GM15510 (cell line): ENCODE results near the gene ZNF205.
A peak's percentile ranks its signal among the peaks of the same experiment; 100 is the strongest.

ENCODE experiments used
- POLR2A ChIP-seq: IDR thresholded peaks from 3 replicates; pipeline ENCODE4 v1.6.1; 2011; ENCODE audit warnings: borderline replicate concordance; ENCODE audit not compliant: insufficient read length; ENCODE audit errors: extremely low read depth

Gene ZNF205

DNA sequence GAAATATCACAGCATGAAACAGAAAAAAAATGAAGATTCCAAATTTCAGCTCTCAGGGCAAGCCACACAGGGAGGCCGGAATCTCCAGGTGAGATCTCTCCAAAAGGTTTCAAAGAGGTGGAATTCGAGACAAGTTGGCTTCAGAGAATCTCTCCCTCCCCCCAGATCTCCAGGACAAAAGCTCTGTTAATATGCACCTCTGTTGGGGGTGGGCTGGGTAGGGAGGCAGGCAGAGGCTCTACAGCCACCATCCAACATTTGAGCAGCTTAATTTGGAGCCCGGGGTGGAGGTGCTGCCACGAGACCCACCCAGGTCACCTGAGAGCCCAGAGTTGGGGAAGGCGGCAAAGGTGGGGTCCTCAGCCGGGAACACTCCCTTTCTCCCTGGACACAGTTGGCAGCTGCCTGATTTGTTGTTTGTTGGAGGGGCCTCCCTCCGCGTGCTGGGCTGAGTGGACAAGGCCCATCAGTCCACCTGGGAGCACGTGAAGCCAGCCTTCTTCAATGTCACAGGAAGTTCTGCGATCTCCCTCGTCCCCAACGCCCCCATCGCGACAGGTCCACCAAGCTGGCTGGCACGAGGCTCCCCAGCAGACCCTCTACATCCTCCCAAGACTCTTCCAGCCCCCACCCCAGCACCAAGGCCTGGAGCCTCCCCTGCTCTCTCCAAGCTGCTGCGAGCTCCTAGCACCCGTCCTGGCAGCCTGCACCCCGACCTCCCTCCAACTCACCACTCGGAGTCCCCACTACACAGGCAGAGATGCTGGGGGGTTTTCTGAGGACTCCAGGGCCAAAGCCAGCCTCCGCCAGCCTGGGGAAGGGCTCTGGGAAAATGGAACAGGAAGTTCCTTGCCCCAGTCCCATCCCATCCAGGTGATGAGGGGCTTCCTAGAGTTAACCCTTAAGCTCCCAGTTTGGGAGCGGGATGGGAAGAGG, 13.7 kb upstream of the ZNF205 start, which contains the start of gene ZSCAN10:
Gene ZSCAN10 (minus strand): TSS at position 836 of the 936 bp plus-strand sequence. CDS start 6,357 bp downstream, outside the sequence.
- no peak for TF ChIP-seq POLR2A

DNA sequence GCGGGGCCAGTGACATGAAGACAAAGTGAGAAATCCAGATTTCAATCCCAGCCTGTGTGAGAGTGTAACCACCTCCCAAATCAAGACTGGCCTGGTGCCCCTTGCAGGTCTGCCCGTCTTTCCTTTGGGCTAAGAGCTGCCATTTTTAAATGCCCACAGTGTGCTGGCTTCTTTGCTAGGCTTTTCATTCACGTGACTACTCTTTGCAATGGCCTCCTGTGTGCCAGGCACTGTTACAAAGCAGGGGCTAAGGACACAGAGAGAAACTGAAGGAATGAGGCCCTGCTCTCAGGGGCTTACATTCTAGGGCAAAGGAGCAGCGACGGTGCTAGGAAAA, 13.0 kb upstream of the ZNF205 start:
- no peak for TF ChIP-seq POLR2A

DNA sequence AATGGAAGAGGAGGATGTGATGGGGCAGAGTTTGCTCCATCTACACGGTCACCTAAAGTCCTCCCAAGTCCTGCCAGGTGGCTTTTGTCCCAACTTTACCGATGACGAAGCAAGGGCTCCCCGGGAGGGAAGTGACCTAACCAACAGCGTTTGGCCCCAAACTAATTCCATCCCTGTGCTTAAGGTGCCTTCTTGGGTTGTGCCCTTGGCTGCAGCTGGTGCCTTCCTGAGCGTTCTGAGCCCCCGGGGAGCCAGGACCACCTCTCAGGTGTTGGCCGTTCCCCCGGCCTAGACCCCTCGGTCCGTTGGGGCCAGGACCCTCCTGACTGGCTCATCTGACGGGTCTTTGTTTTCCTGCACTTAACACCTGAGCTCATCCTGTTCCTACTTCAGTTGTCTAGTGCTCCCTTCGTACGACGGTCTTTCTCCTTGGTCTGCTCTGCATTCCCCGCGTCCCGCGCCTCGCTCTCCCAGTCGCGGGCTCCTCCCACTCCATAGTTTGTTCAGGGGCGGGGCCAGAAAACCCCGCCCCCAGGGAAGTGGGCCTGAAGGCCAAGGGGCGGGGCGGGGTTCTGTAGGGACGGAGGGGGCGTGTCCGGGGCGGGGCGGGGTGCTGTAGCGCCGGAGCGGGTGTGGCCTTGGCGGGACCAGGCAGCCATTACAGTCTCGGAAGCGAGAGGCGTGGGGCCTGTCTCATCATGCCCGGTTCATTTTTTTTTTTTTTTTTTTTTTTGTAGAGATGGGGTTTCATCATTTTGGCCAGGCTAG, 12.5 kb upstream of the ZNF205 start:
- peak; percentile 29 for TF ChIP-seq POLR2A

DNA sequence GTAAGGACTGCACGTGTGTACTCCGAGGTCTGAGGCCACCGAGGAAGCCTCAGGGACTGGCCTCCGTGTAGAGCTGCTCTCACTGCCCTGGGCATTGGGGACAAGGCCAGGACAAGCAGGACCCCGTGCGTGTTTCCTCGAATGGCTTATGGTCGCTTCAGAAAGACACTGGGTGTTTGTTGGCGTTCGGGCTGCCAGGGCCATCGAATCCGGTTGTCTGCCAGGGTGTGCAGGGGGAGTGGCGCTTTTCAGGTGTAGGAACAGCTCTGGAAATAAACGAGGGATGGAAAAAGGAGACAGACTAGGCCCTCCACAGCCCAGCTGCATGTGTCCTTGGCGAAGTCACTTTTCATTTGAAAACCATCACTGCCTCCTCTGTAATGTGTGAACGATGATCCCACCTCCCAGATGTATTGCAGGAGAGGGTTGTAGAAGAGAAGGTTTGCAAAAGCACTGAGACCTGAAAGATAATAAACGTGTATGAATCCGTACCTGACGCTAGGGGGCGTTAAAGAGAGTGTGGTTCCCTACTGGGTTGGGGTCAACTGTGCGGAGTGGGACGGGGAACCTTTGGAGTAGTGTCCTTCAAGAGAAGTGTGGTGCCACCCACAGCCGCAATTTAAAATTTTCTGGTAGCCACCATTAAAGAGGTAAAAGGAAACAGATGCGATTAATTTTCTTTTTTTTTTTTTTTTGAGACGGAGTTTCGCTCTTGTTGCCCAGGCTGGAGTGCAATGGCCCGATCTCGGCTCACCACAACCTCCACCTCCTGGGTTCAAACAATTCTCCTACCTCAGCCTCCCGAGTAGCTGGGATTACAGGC, 11.2 kb upstream of the ZNF205 start:
- no peak for TF ChIP-seq POLR2A

DNA sequence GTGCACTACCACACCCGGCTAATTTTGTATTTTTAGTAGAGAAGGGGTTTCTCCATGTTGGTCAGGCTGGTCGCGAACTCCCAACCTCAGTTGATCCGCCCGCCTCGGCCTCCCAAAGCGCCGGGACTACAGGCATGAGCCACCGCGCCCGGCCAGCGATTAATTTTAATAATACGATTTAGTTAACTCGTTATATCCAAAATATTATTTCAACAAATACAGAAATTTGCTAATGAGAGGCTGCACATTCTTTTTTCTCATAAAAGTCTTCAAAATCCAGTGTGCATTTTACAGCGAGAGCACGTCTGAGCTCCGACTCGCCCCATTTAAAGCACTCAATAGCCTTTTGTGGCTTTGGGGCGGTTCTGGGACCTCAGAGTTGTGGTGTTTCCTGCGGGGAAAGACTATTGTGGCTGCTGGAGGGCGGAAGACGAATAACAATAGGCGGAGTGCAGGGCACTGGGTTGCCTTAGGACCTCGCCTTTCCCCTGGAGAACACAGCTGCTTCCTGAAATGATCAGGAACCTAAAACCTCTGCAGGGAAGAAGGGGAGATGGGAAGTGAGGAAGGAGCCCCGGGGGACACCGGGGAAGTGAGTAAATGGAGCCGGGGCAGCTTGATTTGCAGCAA, 10.4 kb upstream of the ZNF205 start:
- TF ChIP-seq POLR2A: no peak

DNA sequence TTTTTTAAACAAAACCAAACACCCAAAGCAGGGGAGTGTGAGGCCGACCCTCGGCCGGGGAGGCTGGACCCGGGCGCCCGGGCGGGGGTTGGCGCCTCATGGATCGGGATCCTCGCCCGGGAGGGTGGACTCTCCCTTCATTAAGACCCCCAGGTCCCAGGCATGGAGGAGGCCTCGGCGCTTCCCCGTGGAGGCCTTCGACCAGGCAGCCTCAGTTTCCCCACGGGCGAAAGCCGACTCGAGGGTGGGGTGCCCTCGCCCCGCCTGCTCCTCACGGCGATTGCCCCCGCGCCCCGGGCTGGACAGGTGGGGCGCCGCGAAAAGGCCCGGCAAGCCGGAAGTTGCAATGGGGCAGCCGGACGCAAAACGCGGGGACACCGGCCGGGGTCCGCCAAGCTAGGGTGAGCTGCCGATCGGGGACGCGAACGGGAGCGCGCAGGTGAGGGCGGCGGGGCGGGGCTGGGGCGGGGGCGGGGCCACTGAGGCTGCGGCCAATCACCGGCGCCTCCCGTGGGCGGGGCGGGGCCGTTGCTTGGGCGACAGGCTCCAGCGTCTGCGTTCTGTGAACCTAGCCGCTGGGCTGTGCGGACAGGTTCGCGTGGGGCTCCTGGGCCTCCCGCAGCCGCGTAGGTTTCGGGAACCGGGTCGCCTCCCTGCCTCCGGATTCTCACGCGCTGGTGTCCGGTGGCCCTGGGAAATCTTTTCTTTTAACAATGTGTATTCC, 6.0 kb upstream of the ZNF205 start:
- peak; percentile 80 for TF ChIP-seq POLR2A

GRCh38 chr16:3112881-3113574, 642 bp downstream of the ZNF205 start:
- TF ChIP-seq POLR2A: no peak

DNA sequence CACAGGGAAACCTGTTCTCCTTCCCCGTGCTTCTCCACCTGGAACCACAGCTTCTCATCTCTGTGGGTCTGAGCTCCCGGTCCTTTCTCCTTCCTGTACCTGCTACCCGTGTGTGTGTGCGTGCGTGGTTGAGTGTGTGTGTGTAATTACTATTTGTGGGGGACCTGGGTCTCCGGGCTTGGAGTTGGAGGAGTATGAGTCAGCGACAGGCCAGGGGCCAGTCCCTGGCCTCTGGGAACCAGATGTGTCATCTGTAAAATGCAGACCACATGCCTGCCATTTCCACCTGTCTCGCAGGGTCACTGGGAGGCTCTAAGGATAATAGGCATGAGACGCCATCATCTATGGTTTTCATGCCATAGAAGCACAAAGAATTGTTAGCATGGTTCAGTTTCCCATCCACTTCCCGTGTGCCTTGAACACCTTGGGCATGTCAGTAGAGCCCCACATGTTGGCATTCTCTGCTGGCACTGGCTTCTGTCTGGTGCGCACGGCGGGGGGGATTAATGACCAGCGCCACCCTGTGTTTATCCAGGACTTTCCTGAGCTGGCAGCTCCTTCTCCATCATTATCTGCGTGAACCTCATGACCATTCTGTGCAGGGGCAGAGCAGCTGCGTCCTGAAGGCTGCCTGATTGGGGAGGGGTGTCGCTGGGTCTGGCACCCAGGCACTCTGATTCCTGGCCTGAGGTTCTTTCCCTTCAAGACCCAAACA, 1.5 kb downstream of the ZNF205 start:
- no peak for TF ChIP-seq POLR2A

DNA sequence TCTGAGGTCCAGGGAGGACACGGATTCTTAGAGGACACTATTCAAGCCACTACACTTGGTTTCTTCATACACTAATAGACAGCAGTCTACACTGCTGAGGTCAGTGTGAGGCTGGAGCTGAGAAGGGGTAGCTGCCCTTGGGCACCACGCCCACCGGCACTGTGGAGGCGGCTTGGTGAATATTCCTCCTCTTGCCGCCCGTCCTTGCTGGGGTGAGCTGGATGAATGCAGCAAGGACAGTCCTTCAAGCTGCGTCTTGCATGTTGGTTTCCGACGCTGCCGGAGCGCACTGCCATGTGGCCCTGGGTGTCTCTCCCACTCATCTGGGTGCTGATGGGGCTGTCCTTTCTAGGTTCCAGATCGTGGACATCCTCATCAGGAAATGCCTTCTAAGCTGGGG, 2.6 kb downstream of the ZNF205 start:
- TF ChIP-seq POLR2A: no peak

GRCh38 chr16:3115561-3115960, 3.2 kb downstream of the ZNF205 start:
- no peak for TF ChIP-seq POLR2A

DNA sequence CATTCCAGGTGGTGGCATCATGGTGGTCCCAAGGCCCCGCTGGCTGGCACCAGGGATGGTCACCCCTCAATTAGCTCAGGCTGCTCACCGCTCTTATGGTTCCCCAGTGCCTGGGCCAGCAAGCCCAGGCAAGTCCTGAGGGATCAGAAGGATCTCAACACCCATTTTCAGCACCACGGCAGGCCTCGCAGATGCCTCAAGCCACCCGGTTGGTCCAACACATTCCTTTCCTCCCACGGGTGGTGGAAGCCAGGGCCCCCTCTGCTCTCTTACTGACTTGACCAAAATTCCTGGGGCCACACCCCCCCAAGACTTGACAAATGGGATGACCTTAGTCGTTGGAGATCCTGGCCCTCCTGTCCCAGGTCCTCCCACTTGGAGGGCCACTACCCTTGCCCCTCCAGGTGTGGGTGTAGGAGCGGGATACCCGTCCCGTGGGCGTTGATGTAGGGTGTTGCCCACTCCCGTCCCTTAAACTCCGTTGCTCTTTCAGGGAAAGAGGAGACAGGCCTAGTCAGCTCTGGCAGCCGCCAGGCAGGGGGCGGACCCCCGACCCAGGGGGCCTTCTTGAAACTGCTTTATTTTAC, 5.9 kb downstream of the ZNF205 start:
- TF ChIP-seq POLR2A: no peak

DNA sequence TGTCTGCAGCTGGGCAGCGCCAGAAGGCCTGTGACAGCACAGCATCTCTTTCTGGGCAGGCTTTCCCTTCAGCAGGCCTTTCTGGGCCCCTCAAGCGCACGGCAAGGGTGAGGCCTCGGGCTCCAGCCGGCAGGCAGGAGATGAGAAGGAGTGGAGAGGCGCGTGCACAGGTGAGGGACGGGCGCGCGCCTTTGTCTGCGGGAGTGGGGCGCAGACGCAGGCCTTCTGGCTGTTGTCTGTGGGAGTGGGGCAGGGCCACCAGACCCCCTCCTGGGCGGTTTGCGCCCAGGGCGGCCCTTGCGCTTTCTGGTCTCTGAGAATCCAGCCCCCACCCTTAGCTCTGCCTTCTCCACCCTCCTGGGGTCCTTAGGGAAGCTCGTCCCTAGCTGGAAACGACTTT, 6.5 kb downstream of the ZNF205 start:
- TF ChIP-seq POLR2A: no peak
